ENCODE results near the gene HIP1R.
"Not testable (repeated sequence)": the region's sequence is repeated elsewhere in the genome, so short reads cannot be mapped to it uniquely, and the experiment has no call there.

HIP1R gene, protein sequence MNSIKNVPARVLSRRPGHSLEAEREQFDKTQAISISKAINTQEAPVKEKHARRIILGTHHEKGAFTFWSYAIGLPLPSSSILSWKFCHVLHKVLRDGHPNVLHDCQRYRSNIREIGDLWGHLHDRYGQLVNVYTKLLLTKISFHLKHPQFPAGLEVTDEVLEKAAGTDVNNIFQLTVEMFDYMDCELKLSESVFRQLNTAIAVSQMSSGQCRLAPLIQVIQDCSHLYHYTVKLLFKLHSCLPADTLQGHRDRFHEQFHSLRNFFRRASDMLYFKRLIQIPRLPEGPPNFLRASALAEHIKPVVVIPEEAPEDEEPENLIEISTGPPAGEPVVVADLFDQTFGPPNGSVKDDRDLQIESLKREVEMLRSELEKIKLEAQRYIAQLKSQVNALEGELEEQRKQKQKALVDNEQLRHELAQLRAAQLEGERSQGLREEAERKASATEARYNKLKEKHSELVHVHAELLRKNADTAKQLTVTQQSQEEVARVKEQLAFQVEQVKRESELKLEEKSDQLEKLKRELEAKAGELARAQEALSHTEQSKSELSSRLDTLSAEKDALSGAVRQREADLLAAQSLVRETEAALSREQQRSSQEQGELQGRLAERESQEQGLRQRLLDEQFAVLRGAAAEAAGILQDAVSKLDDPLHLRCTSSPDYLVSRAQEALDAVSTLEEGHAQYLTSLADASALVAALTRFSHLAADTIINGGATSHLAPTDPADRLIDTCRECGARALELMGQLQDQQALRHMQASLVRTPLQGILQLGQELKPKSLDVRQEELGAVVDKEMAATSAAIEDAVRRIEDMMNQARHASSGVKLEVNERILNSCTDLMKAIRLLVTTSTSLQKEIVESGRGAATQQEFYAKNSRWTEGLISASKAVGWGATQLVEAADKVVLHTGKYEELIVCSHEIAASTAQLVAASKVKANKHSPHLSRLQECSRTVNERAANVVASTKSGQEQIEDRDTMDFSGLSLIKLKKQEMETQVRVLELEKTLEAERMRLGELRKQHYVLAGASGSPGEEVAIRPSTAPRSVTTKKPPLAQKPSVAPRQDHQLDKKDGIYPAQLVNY

DNA sequence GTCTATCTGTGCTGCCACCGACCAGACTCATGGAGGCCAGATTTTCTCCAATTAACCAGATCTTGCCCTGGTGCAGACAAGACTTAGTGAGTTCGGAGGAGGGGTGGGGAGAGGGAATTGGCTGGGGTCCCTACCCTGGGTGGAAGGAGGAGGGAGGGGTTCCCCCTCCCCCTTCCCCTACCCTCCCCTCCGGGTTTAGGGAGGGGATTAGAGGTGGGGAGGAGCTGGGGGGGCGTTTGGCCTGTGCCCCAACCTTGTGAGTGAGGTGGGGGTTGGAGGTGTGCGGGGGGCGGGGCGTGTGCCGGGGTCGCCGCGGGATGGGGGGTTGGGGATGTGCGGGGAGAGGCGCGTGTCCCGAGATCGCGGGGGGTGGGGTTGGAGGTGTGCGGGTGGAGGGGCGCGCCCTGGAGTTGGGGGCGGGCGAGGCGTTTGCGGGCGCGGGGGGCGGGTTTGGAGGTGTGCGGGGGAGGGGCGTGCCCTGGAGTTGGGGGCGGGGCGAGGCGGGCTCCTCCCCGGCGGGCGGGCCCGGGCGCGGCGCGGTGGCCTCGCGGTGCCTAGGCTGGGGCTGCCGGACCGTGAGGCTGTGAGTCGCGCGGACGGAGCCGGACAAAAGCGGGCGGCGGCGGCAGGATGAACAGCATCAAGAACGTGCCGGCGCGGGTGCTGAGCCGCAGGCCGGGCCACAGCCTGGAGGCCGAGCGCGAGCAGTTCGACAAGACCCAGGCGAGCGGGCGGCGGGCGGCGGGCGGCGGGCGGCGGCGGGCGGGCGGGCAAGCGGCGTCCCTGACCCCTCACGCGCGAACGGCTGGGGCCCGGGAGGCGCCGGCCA, at the start of gene HIP1R:
TSS of gene HIP1R (plus strand) at position 537 of the 829 bp plus-strand sequence. CDS start at position 631, 94 bp downstream.
- peak; percentile 54 for DNase-seq

- DNase-seq: no peak
These were observed 49.8 kb upstream of the HIP1R start for GRCh38 chr12:122785503-122785902.

DNA sequence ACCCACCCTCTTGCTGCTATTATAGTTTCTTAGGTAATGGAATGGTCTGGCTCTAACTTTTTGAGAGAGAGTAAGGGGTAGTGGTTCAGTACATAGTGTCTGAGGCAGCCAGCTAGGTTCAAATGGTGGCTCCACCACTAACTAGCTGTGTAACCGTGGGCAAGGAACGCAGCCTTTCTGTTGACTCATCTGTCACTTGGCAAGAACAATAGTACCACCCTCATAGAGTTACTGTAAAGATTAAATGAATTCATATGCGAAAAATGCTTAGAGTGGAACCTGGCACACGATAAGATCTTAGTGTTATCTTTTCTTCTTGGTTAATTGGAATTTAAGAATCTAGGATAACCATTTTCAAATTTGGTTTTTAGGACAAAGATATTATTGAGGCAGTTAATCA, 46.9 kb upstream of the HIP1R start:
- DNase-seq: no peak

- no peak for DNase-seq
These were observed 45.6 kb upstream of the HIP1R start for GRCh38 chr12:122789637-122790036.

DNA sequence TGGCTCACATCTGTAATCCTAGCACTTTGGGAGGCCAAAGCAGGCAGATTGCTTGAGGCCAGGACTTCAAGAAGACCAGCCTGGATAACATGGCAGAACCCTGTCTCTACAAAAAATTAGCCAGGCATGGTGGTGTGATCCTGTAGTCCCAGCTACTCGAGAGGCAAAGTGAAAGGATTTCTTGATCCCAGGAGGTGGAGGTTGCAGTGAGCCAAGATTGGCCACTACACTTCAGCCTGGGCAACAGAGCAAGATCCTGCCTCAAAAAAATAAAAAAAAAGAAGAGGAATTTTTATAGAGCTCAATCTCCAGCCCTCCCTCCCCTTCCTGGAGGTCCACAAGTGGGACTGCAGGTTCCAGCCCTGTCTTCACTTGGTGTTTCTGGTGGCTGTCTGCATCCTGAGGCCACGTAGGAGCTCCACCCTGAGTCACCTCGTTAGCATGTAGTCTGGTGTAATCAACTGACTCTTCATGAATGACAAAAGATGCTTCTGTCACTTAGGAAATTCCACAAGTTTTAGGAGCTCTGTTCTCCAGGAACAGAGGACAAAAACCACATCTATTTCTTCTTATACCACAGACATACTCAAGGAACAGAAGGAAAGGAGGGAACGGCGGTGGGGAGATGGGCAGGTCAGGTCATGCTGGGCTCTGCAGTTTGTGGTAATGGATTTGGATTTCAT, 44.7 kb upstream of the HIP1R start:
- DNase-seq: no peak

DNA sequence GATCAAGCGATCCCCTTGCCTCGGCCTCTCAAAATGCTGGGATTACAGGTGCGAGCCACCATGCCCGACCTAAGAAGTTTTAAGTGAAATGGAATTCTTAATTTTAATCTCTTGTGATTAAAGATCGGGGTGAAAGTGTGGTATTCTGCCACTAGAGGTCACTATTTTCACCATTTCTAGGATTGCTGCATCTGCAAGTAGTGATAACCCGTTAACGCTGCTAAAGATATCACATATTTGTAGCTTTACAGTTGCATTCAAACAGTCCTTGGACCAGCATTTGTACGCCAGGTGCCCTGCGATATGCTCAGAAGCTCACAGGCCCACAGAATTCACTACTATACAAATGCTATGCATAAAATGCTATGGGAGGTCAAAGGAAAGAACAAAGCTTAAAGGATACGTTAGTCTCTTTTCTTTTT, 41.6 kb upstream of the HIP1R start:
- no peak for DNase-seq

DNA sequence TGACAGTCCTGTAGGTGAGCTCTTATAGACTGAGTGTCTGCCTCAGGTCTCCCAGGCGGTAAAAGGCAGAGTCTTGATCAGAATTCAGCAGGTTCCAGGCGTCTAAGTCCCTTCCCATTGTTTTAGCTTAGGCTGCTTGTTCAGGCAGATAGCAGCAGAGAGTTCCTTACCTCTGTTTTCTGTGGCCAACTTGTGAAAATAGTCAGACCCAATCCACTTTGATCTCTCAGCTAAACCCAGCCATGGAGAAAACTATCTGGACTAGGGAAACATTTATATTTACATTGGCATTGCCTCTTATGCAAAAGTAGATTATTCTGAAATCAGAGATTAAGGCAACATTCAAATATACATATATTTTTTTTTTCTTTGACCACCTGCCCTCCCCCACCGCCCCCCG, 39.5 kb upstream of the HIP1R start:
- no peak for DNase-seq

- no peak for DNase-seq
These were observed 35.5 kb upstream of the HIP1R start for GRCh38 chr12:122799641-122800243.

DNA sequence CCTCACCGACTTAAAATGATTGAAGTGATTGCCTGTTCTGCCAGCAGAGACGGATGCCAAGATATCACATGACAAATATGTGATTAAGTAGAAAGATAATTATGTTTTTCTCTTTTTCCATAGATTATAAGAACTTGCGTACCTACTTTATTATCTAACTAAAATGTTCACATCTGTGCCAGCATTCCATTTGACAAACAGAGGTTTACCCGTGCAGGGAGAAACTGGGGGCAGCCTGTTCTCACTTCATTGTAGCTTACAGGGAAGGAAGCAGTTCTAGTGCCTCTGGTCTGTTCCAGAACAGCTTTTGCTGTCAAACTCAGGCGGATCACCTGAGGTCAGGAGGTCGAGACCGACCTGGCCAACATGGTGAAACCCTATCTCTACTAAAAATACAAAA, 31.3 kb upstream of the HIP1R start:
- DNase-seq: no peak

GRCh38 chr12:122804957-122805356, 30.3 kb upstream of the HIP1R start:
- not testable (repeated sequence) for DNase-seq

- DNase-seq: no peak
These were observed 27.6 kb upstream of the HIP1R start for GRCh38 chr12:122807651-122808050.

DNA sequence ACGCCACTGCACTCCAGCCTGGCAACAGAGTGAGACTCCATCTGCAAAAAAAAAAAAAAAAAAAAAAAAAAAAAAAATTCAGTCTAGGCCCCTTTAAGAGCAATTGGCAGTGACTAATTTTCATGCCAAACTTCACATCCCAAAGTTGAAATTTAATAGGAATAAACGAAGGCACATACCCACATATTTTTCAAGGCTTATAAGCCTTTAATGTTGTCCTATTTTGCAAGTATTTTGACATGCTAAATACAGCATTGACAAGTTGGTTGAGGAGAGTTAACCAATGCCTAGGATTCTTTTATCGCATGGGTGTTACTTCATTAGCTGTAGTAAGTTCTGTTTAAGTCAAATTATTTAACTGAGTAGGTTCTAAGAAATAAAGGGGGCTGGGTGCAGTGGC, 23.5 kb upstream of the HIP1R start:
- DNase-seq: no peak

GRCh38 chr12:122813310-122813713, 21.9 kb upstream of the HIP1R start:
- DNase-seq: no peak

GRCh38 chr12:122819209-122819785, 16.0 kb upstream of the HIP1R start:
- DNase-seq: no peak

DNA sequence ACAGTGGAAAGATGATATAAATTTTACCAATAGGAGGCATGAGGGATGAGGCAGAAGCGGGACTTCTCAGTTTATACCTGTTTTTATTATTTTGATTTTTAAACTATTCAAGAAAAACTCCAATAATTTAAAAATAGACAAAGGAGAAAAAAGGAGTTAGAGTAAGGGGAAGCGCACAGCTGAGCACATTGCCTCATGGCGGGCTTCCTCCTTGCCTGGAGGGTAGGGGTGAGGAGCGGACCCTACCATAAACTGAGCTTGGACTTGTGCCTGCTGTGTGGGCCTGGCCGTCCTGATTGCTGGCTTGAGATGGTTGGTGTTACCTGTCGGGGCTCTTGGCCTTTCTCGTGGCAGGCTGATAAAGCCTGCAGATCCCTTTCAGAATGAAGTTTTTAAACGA, 15.1 kb upstream of the HIP1R start:
- no peak for DNase-seq

- DNase-seq: no peak
These were observed 14.4 kb upstream of the HIP1R start for GRCh38 chr12:122820838-122821271.

GRCh38 chr12:122823429-122823828, 11.8 kb upstream of the HIP1R start:
- DNase-seq: no peak

DNA sequence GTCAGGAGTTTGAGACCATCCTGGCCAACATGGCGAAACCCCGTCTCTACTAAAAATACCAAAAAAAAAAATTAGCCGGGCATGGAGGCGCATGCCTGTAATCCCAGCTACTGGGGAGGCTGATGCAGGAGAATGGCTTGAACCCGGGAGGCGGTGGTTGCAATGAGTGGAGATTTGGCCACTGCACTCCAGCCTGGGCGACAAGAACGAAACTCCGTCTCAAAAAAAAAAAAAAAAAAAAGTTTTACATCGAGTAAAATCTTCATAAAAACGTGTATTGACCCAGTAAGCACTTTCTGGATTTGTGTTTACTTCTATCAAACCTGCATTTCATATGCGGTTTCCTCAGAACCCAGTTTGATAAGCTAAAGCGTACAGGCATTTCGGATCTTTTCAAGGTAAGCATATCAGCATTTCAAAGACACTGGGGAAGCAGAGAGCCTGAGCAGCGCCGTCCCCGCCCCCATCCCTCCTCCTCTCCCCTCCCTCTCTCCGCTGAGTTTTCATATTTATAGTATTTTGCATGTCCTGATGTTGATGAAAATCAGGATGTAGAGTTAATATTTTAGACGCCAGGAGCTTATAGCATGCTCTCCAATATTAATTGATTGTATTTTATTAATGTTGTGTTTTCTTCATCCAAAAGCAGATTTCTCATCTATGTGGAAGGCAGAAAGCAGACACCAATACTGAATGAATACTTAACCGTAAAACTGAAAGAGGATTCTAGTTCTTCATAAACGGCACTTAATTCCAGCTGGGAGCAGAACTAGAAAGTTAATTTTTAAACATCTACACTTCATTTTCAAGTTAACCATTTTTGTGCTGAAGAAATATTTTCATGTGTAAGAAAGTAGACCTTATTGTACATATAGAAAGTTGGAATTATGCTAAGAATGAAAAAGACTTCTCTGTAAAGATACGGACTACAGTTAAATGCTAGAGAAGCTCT, 9.2 kb upstream of the HIP1R start:
- DNase-seq: no peak

DNA sequence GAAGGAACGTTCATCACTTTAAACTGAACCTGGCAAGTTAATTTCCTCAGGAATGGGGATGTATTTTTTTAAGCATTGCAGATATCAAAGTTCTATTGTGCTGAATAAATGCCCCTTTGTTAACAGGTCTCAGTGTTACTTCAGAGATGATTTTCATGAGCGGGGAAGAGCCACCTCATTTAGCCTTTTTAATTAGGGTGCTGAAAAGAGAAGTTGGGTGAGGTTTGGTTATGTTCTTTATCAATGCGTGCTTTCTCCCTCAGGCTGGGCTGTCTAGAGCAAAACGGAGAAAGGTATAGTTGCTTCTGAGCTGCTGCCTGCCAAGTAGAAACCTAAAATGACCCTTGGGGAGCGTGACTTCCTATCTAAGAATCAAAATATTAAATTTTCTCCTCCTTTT, 8.0 kb upstream of the HIP1R start:
- no peak for DNase-seq
